ENCODE results near the gene HPD.

- TF ChIP-seq, protein P1, sequence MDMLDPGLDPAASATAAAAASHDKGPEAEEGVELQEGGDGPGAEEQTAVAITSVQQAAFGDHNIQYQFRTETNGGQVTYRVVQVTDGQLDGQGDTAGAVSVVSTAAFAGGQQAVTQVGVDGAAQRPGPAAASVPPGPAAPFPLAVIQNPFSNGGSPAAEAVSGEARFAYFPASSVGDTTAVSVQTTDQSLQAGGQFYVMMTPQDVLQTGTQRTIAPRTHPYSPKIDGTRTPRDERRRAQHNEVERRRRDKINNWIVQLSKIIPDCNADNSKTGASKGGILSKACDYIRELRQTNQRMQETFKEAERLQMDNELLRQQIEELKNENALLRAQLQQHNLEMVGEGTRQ (CRISPR knock-in tag; IDR thresholded peaks at IDR 0.05): no peak
- TF ChIP-seq CTCF (IDR thresholded peaks at IDR 0.05) (no peak), NFYB (CRISPR knock-in tag; conservative IDR thresholded peaks at IDR 0.05; ENCODE audit: low read depth) (no peak), MAX (CRISPR knock-in tag; IDR thresholded peaks at IDR 0.05) (no peak), USF1 (CRISPR knock-in tag; IDR thresholded peaks at IDR 0.05) (no peak), RELA (CRISPR knock-in tag; IDR thresholded peaks at IDR 0.05; ENCODE audit: borderline replicate concordance) (no peak), ATF1 (CRISPR knock-in tag; IDR thresholded peaks at IDR 0.05) (no peak), CREM (CRISPR knock-in tag; IDR thresholded peaks at IDR 0.05) (no peak)
- TF ChIP-seq, protein P2, sequence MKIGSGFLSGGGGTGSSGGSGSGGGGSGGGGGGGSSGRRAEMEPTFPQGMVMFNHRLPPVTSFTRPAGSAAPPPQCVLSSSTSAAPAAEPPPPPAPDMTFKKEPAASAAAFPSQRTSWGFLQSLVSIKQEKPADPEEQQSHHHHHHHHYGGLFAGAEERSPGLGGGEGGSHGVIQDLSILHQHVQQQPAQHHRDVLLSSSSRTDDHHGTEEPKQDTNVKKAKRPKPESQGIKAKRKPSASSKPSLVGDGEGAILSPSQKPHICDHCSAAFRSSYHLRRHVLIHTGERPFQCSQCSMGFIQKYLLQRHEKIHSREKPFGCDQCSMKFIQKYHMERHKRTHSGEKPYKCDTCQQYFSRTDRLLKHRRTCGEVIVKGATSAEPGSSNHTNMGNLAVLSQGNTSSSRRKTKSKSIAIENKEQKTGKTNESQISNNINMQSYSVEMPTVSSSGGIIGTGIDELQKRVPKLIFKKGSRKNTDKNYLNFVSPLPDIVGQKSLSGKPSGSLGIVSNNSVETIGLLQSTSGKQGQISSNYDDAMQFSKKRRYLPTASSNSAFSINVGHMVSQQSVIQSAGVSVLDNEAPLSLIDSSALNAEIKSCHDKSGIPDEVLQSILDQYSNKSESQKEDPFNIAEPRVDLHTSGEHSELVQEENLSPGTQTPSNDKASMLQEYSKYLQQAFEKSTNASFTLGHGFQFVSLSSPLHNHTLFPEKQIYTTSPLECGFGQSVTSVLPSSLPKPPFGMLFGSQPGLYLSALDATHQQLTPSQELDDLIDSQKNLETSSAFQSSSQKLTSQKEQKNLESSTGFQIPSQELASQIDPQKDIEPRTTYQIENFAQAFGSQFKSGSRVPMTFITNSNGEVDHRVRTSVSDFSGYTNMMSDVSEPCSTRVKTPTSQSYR (CRISPR knock-in tag; IDR thresholded peaks at IDR 0.05): no peak
These were observed 28.5 kb downstream of the HPD start for GRCh38 chr12:121830134-121830533.
